ENCODE data around the gene MICA.
A peak's percentile ranks its signal among the peaks of the same experiment; 100 is the strongest.
"Not testable (repeated sequence)": the region's sequence is repeated elsewhere in the genome, so short reads cannot be mapped to it uniquely, and the experiment has no call there.

Gene MICA

GRCh38 chr6:31414771-31415265, 11.4 kb downstream of the MICA start:
- DNase-seq = no peak

- no peak for DNase-seq
Observed at GRCh38 chr6:31416394-31417014, 13.1 kb downstream of the MICA start.

GRCh38 chr6:31418251-31418650, 14.9 kb downstream of the MICA start:
- DNase-seq = no peak

- DNase-seq = no peak
Observed at GRCh38 chr6:31419842-31420241, 16.4 kb downstream of the MICA start.

GRCh38 chr6:31420546-31420945, 17.2 kb downstream of the MICA start:
- DNase-seq = no peak

GRCh38 chr6:31422587-31422986, 19.2 kb downstream of the MICA start:
- no peak for DNase-seq

- DNase-seq = no peak
Observed at GRCh38 chr6:31423550-31423949, 20.2 kb downstream of the MICA start.

- DNase-seq = no peak
Observed at GRCh38 chr6:31426395-31427354, 23.3 kb downstream of the MICA start.

GRCh38 chr6:31430449-31430848, 27.1 kb downstream of the MICA start:
- no peak for DNase-seq

- DNase-seq = not testable (repeated sequence)
Observed at GRCh38 chr6:31435051-31435450, 31.7 kb downstream of the MICA start.

- DNase-seq = no peak
Observed at GRCh38 chr6:31438222-31438621, 34.8 kb downstream of the MICA start.

GRCh38 chr6:31438677-31439076, 35.3 kb downstream of the MICA start:
- no peak for DNase-seq

GRCh38 chr6:31441365-31442267, 38.2 kb downstream of the MICA start:
- DNase-seq = peak; percentile 74

- DNase-seq = no peak
Observed at GRCh38 chr6:31446481-31446880, 43.1 kb downstream of the MICA start.

- DNase-seq = not testable (repeated sequence)
Observed at GRCh38 chr6:31446999-31447789, 43.8 kb downstream of the MICA start.

GRCh38 chr6:31450751-31451150, 47.4 kb downstream of the MICA start:
- DNase-seq = no peak

- no peak for DNase-seq
Observed at GRCh38 chr6:31452859-31453258, 49.5 kb downstream of the MICA start.

GRCh38 chr6:31453259-31453658, 49.9 kb downstream of the MICA start:
- no peak for DNase-seq

GRCh38 chr6:31459864-31460263, 56.5 kb downstream of the MICA start:
- not testable (repeated sequence) for DNase-seq

- no peak for DNase-seq
Observed at GRCh38 chr6:31460361-31461025, 57.1 kb downstream of the MICA start.

Measured in left hindlimb (tissue), 1 donor.